Epidermal melanocyte (primary cell): ENCODE data around the gene MRPL43.
"Not testable (repeated sequence)": the region's sequence is repeated elsewhere in the genome, so short reads cannot be mapped to it uniquely, and the experiment has no call there.

Experiments used
- DNase-seq: peaks from one replicate; pipeline ENCODE4 v3.0.0; 2011; ENCODE audit warnings: low spot score; ENCODE audit not compliant: insufficient read length

MRPL43 gene

DNA sequence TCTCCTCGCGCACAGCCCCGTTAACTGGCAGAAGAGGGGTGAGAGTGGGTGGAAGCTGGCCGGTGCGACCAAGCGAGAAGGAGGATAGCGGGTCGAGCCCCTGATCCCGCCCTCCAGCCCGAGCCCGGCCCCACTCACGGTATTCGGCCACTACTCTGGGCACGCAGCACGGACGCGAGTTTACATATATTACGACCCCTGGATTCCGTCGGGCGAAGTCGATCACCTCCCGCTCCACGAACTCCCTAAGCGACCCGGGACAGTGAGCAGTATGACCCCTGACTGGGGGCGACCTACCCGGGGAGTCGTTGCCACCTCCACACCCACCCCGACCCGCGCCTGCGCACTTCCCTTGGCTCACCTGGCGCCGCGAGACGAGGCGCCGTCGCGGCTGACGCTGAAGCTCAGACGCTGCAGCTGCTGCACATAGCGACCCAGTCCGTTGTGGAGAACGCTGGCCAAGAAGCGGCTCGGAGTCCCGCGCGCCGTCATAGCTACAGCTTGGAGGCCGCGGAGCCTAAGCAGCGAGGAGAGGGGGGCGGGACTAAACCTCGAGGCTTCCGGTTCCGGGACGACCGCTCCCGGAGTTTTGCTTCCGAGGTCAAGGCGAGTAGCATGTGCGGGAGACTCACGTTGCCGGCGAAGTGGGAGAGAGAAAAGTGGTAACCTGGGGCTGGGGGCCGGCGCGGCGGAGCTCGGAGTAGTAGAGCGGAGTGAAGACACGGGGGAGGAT, at the start of gene MRPL43, which contains the start of gene TWNK:
Gene MRPL43, minus strand, starts transcription at position 546 of the 733 bp plus-strand sequence. Its CDS starts 54 bp downstream, at position 492.
Gene TWNK, plus strand, starts transcription at position 592 of the 733 bp plus-strand sequence. CDS start 668 bp downstream, outside the sequence.
- DNase-seq, result peak; percentile 94

DNA sequence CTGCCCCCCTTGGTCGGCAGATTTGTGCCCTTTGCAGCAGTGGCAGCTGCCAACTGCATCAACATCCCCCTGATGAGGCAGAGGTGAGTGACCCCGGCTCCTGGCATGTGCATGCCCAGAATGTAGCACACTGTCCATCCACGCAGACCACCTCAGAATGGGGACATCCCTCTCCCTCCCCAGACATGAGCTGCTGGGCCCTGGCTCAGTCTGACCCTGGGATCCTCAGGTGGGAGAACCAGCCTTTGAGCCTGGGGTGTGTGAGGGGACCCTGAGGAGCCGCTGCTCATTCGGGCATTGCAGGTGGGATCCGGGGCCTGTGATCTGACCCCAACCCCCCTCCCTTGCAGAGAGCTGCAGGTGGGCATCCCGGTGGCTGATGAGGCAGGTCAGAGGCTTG, 49.4 kb upstream of the MRPL43 start:
- DNase-seq, result no peak

DNA sequence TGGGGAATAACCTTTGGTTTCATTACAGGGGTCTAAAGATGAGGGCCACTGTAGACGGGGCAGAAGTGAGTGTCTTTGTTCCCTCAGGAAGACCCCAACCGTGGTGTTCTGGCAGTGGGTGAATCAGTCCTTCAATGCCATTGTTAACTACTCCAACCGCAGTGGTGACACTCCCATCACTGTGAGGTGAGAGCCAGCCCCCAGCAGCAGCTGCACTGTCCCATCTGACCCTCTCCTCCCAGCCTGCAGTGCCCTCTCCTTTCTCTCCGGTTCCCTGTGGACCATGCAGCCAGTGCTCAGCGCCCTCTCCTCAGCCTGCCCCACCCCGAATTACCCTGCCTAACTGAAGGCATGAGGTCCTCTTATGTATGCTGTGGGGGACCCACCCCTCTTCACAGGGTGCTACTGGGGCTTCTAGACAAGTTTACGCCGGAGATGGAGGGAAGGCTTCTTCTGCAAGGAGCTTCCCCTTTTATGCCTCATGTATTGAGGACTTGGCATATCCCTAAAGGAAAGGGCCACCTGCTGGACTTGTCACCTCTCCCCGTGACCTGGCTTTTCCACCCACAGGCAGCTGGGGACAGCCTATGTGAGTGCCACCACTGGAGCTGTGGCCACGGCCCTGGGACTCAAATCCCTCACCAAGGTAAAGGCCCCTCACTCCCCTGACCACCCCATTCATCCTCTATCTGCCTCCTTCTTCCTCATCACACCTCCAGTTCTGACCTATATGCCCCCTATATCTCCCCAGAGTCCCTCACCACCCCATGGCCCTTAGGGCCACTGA, 48.8 kb upstream of the MRPL43 start:
- DNase-seq, result no peak

DNA sequence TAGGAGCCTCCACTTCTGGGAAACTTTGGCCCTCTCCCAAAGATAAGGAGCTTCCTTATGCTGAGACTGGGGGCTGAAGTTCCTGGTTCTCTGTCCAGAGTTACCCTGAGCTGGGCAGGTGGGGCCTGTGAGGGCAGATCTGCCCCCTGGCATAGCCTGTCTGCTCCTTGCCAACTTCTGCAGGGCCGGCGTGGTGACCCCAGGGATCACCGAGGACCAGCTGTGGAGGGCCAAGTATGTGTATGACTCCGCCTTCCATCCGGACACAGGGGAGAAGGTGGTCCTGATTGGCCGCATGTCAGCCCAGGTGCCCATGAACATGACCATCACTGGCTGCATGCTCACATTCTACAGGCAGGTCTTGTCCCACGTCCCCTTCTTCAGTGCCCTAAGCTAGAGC, 48.0 kb upstream of the MRPL43 start:
- no peak for DNase-seq

DNA sequence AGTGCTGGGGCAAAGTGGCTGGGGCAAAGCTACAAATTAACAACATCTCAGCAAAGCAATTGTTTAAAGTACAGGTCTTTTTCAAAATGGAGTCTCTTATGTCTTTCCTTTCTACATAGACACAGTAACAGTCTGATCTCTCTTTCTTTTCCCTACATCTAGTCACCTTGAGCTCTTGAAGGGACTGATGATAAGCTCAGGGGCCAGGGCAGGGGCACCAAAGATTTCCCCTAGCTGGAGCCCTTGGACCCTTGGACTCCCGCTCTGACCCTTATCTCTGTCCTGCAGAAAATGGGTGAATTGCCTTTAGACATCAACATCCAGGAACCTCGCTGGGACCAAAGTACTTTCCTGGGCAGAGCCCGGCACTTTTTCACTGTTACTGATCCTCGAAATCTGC, 47.1 kb upstream of the MRPL43 start:
- not testable (repeated sequence) for DNase-seq

DNA sequence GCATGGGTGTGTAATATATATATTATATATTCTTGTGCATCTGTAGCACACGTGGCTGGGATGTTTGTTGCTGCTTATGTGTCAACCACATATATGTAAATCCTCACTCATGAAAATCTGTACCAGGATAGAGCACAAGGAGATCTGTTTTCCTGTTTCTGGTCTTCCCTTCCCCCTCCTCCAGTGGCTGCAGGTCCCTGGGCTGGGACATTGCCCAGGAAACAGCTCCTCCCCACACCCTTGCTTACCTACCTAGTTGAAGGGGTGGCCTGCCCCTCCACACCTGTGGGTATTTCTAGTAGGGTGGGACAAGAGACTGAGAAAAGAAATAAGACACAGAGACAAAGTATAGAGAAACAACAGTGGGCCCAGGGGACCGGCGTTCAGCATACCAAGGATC, 46.0 kb upstream of the MRPL43 start:
- no peak for DNase-seq

DNA sequence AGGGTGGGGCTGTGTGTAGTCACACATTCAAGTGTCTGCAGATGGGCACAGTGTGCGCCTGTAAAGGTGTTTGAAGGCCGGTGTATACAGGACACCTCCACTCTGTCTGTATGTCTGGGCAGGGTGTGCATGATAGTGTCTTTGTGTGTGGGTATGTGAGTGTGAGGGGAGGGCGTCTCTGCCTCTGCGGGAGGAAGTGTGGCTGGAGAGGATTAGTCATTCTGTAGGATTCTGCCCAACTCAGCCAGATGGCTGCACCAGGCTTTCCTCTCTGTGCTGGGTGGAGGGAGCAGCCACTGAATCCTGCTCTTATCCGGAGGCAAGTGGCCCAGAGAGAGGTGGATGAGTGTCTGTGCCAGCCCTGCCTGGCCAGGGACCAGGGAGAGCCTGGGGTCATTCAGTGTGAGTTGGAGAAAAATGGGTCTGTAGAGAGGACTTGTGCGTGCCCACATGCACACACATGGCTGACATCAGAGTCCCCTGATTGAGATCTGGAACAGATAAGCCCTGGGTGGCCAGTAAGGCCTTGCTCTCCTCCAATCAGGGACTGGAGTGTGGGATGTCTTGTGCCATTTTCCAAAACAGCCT, 45.4 kb upstream of the MRPL43 start:
- DNase-seq, result peak; percentile 72

DNA sequence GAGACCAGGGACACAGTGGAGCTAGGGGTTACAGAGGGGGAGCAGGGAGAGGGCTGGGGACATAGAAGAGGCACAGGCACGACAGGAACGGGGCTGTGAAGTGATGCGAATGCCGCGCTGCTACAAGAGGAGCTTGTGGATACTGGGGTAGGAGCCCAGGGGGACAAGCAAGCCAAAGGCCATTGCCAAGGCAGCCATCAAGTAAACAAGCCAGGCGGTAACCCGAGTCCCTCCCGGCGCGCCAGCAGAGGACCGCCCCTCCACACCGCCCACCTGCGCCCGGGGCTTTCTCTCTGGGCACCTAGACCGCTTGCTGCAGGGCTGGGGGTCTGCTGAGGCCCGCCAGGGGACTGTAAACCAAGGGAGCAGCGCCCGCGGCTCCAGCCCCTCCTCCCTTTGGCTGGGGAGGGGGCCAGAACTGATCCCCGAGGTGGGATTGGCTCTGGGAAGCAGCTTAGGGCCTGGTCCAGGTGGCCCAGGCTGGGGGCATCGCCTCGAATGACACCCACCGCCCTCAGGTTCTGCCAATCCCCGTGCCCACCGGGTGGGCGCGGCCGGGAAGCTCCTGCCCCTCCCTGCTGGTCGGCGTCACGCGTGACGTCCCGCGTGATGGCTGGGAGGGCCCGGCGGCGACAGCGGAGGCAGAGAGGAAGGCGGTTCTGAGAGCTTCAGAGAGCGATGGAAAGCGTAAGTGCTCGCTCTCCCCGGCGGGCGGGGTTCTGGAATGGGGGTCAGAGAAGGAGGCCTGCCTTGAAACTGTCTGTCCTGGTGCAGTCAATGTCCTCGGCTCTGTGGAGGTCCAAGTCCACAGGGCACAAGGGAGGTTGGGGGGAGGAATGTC, 44.7 kb upstream of the MRPL43 start:
- DNase-seq, result peak; percentile 65

DNA sequence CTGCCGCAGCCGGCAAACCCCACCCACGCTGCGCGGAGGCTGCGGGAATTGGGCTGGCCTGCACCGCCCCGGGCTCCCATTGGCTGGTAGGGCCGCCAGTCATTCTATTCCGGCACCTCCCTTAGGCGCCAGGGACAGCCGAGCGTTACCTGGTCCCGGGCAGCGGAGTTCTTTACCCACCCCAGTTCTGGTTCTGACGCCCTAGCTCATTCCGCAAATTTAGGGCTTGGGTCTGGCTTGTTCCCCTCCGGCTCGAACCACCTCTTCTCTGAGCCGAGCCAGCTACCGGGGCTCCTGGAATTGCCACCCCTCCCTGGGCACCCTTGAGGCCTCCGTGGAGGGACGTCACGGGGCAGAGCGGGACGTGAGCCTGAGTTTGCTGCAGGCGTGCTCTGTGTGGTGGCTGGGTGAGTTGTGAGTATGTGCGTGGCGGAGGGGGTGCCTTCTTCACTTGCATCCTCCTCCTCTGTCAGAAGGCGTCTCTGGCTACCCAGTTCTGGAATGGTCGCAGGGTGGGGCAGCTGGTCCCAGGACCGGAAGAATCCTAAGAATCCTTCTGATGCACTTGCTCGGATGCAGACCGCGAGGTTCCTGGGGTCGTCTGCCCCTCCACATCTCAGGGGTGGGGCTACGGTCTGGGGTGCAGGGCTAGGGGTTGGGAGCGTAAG, 44.0 kb upstream of the MRPL43 start, which contains the start of the genes PDZD7 and SFXN3:
Gene PDZD7, minus strand, starts transcription at position 2 of the 668 bp plus-strand sequence. CDS start 910 bp downstream, outside the sequence.
Gene SFXN3, plus strand, starts transcription at position 107 of the 668 bp plus-strand sequence. CDS start 3,461 bp downstream, outside the sequence.
- peak; percentile 96 for DNase-seq

DNA sequence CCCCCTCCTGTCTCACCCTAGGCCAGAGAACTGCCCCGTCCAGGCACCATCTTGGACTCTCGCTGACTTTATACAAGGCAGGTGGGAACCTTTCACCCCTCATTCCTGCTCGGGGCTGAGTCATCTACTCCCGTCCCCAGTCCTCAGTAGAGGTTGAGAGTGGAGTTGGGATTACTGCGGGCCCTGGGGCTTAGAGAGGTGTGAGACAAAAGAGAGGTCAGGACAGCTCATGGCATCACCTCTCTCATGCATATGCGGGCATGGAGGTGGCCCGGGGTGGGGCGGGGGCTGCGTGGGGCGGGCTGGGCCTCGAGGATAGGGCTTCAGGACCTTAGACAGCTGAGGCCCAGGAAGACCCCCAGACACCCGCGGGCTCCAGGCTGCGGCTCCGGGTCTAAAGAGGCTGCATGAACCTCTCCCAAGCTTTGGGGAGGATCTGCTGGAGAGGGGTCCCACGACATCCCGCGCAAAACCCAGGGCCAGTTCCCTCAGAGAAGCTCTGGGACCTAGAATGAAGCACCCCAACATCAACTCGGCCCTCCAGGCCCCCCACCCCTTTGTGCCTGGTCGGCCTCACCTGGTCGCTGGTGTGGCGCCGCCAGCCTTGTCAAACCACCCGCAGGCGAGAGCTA, 43.3 kb upstream of the MRPL43 start:
- no peak for DNase-seq

DNA sequence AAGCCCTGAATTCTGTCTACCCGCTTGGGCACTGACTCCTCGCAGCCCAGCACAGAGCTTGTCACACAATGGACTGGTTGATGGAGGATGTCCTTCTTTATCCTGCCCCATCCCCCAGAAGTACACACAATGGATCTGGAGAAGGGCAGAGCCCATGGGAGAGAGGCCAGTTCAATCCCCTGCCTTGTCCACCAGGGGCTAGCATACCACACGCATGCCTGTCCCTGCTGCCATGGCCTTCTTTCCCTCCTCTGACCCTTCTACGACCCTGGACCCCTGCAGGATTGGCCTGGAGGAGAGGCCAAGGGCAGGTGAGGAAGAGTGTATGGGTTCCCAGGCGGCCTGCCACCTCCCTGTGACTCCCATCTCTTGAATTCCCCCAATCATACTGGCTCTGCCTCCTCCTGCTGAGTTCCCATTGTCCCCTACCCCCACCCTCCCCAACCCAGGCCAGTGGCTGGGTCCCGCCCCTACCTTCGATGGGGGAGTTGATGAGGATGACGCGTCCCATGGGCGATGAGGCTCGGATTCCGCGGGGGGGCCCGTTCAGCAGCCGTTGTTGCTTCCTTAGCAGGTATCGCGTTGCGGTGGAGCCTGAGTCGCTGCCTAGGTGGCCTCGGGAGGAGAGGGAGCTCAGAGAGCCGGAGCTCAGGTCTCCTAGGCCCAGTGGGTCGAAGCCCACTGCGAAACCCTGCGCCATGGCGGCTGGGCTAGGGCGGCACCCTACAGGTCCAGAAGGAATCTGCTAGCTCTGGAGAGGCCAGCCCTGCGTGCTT, 42.4 kb upstream of the MRPL43 start:
- no peak for DNase-seq

DNA sequence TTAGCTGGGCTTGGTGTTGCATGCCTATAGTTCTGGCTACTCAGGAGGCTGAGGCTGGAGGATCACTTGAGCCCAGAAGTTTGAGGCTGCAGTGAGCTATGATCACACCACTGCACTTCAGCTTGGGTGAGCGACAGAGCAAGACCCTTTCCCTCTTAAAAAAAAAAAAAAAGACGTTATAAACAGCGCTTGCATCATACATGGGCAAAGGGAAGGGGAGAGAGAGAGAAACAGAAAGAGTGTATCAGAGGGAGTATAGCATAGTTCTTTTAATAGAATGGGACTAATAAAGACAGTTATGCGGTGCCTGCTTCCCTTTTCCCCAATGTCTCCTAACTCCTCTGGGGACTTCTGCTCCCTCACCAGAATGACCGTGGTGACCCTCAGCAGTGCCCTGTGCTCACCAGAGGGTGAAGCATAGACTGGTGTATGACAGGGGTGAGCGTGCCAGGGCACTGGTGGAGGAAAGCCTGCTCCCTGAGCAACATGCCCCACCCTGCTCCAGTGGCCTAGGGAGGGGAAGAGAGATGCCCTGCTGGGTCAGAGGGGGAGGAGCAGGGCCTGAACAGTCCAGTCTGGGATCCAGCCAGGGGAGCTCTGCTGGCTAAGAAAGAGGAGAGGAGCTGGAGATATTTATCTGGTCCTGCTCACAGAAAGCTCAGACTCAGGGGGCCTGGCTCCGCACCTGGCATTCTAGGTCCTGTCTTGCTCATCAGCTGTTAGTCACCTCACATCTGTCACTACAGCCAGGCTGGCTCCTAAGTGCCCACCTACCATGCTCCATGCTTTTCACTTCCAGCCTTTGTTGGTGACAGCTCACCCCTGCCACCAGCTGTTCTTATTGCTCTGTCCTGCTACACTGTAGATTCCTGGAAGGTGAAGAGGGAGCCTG, 41.4 kb upstream of the MRPL43 start:
- no peak for DNase-seq

DNA sequence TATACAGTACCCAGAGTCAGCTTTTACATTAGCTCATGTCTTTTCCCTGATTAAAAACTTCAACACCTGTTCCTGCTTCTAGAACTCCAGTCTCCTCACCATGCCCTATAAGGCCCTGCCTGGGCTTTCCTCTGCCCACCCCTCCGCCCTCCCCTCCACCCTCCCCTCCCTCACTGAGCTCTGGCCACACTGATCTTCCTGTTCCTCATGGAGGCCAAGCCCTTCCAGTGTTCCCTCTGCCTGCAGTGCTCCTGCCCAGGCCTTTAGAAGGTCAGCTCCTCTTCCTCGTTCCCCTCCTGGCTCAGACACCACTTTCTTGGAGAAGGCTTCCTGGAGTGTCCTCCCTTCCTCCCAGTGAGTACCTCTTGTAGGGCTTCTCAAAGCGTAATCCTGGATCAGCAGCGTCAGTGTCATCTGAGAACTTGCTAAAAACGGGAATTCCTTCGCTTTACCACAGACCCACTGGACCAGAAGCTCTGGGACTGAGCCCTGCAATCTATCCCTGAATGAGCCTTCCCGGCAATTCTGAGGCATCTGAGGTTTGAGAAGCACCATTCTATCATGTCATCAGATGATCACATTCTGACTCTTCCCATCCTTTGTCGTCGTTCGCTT, 39.9 kb upstream of the MRPL43 start:
- no peak for DNase-seq

DNA sequence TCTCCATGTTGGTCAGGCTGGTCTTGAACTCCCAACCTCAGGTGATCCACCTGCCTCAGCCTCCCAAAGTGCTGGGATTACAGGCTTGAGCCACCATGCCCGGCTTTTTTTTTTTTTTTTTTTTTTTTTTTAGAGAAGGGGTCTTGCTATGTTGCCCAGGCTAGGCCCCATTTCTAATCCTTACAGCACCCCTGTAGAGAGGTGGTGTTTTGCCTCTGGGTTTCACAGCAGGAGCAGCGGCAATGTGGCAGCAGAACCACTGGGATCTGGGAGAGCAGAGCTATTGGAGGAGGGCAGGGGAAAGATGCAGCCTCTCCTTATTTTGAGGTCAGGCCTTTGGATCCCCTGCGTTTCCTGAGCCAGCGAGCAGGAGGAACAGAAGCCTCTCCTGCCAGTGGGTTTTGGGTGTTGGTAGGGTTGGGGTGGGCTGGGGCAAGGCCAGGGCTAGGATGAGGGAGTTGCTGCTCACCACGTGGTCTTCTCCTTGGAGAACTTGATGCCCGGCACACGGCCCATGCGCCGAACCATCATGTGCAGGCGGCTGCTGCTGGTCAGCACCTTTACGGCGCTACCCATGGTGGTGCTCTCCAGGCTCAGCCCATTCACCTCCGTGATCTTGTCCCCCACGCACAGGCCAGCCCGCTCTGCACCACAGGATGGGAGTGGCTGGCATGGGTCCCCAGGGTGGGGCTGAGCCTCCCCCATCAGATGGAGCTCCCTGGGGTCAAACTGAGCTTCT, 35.8 kb upstream of the MRPL43 start:
- DNase-seq, result no peak

DNA sequence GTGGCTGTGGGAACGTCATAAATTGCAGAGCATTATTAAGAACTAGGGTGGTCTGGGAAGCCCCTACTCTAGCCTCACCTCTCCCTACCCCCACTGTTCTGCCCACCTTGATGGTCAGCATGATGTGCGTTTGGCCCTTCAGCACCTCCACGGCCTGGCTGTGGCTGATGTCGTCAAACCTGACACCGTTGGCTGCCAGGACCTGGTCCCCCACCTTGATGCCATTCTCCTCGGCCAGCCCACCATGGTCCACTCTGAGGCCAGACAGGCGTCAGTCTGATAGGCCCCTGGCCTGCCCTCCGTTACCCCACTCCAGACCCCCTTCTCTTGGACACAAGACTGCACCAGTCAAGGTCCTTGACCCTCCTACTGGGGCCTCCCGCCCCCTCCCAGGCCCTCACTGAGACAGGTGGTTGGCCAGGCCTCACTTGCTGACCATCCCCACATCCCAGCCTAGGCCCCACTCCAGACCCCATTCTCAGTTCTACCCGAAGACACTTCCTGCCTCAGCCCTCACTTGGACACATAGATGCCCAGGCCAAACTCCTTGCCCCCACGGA, 34.5 kb upstream of the MRPL43 start:
- DNase-seq, result no peak

DNA sequence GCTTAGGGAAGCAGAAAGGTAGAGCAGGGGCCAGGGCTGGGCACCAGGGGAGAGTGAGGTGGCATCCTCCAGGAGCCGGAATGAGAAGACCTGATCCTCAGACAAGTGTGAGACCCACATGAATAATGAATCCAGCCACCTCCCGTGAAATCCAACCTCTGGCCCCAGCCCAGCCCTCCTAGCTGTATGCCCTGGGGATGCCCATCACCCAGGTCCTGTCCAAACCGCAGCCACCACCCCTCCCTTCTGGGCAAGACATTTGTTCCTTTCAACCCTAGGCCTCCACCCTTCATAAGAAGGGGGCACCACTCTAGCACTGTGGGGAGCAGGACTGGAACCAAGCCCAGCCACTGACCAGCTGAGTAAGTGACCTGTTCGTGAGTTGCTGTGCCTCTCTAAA, 33.9 kb upstream of the MRPL43 start:
- DNase-seq, result no peak
